ENCODE measurements around the gene ABCA1.
"Not testable (repeated sequence)": the region's sequence is repeated elsewhere in the genome, so short reads cannot be mapped to it uniquely, and the experiment has no call there.

The ABCA1 gene

DNA sequence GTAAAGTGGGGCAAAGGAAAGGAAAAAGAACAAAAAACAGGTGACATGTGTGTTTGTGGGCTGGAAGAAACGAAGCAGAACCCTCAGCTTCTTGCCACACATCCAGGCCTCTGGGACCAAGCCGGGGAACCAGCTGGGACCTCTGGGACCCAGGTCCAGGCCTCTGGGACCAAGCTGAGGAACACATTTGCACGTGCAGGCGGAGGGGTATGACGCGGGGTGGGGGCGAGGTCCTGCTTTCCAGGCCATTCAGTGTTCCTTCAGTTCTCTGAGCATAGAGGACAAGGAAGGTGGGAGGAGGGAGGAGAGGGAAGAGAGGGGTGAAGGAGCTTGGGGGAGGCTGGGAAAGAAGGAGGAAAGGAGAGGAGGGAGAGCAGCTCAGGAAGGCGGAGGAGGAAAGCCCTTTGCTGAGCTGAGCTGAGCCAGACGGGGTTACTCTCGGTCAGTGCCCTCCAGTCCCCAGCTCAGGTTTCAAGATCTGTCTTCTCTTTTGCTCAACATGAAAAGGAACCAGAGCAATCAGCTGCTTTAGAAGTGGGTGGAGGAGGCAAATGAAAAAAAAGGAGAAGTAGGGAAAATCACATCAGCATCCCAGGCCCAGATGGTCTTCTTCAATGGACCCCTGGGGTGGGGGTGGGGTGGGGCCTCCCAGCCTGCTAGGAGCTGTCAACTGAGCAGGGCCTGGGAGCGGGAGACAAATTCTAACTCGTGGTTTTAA is 59.1 kb downstream of the ABCA1 start:
- peak; percentile 63 for DNase-seq

GRCh38 chr9:104868303-104868686 is 59.7 kb downstream of the ABCA1 start:
- no peak for DNase-seq

- no peak for DNase-seq
These were observed 61.8 kb downstream of the ABCA1 start for GRCh38 chr9:104866191-104866590.

DNA sequence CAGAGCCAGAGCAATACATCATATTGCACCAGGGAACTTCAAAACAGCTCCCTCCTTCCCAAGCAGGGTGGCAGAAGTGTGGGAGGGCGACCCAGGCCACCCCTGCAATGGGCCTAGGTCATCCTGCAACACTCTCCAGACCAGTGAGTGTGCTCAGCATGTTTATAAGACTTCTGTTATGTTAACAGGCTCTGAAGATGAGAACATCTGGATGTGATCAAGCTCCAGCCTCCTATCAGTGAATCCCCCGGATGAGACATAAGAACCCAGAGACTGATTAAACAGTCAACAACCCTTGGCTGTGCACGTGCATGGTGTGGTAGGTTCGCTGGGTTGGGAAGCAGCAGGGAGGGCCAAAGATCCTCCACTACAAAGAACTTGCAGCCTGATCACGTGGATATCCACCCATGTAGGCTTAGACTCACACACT is 63.3 kb downstream of the ABCA1 start:
- DNase-seq: no peak

GRCh38 chr9:104863180-104863883 is 64.6 kb downstream of the ABCA1 start:
- DNase-seq: peak; percentile 63

- DNase-seq: no peak
These were observed 66.6 kb downstream of the ABCA1 start for GRCh38 chr9:104861397-104861796.

DNA sequence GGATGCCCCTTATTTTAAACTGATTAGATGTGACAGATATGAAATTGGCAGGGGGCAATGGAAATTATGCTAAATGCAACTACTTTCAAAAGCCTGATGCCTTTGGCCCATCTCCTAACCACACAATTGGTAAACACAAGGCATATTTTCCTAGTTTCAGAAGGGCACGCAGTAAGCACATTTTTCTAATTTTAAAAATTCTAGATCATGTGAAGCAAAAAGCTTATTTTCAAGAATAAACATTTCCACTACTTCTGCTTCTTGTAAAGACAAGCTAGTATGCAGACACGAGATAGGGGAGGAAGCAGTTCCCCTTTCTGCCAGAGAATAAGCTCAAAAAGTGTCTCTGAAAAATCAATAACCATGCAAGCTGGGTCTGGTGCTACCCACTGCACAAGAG is 67.7 kb downstream of the ABCA1 start:
- no peak for DNase-seq

GRCh38 chr9:104858846-104859245 is 69.1 kb downstream of the ABCA1 start:
- no peak for DNase-seq

DNA sequence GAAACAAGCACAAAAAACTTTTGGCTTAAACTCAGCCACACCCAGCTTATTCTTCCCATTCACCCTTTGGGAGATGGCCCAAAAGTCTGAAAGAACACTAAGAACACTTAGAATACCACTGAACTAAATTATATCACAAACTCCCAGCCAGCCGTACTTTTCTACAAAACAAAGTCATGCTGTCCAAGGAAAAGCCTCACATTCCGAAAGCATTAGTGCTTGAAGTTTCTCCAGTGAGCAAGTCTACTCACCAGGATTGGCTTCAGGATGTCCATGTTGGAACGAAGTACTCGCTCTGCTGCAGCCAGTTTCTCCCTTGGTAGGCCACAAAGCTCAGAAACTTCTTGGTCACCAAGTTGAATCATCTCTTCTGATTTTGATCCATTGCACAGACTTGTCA is 69.7 kb downstream of the ABCA1 start:
- DNase-seq: no peak

DNA sequence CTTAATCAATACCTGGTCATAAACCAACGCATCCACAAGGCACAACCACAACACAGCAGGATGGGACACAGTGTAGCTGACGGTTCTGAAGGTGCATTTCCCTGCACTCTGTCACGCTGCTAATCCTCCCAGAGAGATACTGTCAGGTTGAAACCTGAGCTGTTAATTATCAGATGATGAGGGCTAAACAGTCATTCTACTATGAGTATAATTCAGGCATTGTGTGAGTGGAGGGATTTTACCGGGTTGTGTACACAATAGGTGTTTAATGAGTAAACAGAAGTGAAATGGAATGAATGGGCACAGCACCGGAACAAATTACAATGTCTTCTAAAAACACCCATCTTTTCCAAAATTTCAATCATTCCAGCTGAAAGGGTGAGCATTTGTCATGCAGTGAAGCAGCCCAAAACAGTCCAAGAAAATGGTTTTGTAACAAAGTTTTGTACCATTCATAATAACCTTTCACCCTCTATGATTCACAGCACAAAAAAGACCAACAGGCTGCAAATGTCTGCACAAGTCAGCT is 71.5 kb downstream of the ABCA1 start:
- DNase-seq: peak; percentile 79

DNA sequence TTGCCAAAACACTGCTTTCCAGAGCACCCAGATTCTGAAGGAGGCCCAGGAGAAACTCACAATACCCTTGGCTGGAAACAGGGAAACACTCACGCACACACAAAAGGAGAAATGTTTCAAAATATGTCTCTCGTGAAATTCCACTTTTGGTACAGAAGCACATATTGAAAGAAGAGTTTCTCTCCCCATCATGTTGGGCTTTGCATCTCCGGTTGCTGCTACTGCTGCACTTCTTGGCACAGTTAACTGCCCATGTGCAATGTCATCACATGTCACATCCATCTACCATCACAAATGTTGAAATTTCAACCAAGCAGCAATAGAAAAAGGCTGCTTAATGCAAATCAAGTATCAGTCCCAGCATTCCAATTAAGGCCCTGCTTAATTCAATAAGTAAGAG is 72.1 kb downstream of the ABCA1 start:
- DNase-seq: no peak

DNA sequence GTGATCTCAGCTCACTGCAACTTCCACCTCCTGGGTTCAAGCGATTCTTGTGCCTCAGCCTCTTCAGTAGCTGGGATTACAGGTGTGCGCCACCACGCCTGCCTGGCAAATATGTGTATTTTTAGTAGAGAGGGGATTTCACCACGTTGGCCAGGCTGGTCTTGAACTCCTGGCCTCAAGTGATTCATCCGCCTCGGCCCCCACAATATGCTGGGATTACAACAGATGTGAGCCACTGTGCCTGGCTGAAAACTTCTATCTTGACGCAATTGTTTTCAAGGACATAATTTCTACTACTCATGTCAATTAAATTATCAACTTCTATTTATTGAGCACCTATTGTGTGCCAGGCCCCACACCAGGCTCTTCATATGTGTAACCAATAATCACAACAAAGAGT is 72.7 kb downstream of the ABCA1 start:
- not testable (repeated sequence) for DNase-seq

GRCh38 chr9:104854613-104855012 is 73.3 kb downstream of the ABCA1 start:
- DNase-seq: no peak

DNA sequence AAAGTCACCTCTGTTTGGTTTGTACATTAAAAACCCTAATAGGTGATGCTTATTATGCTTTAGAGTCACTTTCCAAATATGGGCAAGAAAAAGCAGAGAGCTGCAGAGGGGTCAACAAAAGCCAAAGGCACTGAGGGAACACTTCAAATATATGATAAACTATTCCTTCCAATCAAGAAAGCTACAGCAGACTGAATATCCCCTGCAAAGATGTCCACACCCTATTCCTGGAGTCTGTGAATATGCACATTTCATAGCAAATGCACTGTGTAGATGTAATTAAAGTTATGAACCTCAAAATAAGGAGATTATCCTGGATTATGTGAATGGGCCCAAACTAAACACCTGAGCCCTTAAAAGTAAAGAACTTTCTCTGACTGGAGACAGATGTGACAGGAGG is 74.3 kb downstream of the ABCA1 start:
- DNase-seq: no peak

DNA sequence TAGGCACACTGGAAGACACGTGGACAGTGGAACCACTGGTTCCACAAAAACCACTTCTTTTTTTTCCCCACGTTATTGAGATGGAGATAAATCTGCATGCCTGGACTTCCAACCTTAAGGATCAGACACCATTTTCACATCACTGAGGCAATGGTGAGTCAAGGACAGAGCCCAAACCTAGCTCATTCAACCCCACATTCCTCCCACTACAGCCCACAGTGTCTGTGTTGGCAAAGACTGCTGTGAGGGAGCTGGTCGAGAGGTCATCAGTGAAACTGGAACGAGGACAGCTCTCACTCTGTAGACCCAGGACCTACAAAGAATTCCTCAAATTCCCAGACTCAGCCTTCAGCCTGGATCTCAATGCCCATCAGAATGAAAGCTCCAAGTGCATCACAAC is 74.8 kb downstream of the ABCA1 start:
- no peak for DNase-seq

GRCh38 chr9:104851546-104851920 is 76.4 kb downstream of the ABCA1 start:
- DNase-seq: no peak

GRCh38 chr9:104850786-104851545 is 77.0 kb downstream of the ABCA1 start:
- no peak for DNase-seq

GRCh38 chr9:104849023-104849422 is 78.9 kb downstream of the ABCA1 start:
- DNase-seq: no peak

- DNase-seq: no peak
These were observed 83.2 kb downstream of the ABCA1 start for GRCh38 chr9:104844710-104845109.

DNA sequence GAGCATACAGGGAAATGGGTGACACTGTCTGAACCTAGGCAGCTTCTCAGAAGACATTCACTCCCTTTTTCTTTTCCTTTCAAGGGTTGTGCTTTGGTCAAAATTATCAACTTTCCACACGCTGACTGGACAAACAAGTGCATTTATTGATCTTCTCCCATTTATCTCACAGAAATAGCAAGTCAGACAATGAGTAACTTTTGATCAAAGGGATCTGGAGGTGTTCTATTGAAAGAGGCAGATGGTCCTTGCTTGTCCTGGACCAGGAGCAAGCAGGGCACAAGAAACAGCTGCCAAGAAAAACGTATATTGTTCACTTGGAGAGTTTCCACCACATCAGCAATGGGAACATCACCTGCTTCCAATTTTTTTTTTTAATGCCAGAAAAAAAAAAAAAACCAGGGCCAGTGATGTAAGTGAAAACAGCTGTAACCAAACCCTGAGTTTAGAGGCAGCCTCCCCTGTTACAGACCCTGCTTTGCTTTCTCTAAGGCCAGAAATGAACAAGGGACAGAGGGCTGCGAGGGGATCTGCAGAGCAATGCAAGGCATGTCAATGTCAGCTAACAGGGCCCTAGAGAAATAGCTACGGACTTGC is 84.2 kb downstream of the ABCA1 start:
- DNase-seq: no peak

DNA sequence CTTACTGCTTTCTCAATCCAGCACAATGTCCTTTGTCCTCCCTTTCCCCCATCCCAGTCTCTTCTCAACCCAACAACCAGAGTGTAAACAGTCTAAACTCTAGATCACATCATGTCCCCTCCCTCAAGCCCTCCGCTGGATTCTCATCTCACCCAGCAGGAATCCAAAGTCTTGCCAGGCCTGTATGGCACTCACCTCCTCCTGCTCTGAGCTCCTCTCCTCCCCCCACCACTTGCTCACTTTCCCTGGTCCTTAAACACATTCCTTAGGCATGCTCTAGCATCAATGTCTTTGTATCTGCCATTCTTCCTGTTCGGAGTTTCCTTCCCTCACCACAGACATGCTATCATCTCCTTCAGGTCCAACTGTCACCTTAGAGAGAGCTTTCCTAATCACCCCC is 85.3 kb downstream of the ABCA1 start:
- no peak for DNase-seq

GRCh38 chr9:104841601-104842141 is 86.3 kb downstream of the ABCA1 start:
- DNase-seq: no peak

GRCh38 chr9:104838958-104839357 is 89.0 kb downstream of the ABCA1 start:
- no peak for DNase-seq

Data from NCI-H1105 (cell line).